ENCODE results near the gene RIPOR3. TPM values are rescaled to one million over a fixed set of nuclear protein-coding genes. Genes with fewer than 3 reads are reported as not detected.

Gene RIPOR3
- polyA plus RNA-seq, 1 of the 3 experiments (the other 2 are of a cell fraction) = 1.2 TPM

DNA sequence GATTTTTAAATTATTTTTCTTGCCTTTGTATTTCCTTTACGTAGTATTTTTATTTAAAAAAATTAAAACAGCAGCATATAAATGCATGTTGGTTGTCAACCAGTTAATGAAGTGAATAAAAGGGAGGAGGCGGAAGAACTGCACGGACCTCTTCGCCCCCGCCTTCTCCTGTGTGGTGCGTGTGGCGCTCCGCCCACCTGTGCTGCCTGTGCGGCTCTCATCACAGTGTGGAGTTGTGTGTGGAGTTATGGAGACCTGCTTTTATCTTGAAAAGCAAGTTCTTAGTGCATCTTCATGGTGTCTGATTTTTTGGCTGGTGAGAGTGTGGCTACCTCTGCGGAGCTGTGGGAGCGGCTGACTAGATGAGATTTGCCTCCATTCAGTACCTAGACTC is 122.8 kb downstream of the RIPOR3 start:
- Histone ChIP-seq H3K27ac (ENCODE audit: low read depth in 2 of 2, low read length in 1 of 2) (no peak overlapping the region), H3K9ac (no peak overlapping the region), H3K79me2 (ENCODE audit: insufficient read depth) (peaks cover 35% of the 10 kb centered on the region), H3K27me3 (ENCODE audit: insufficient read depth) (no peaks in the 10 kb centered on the region), H3K4me2 (no peak overlapping the region), H2AFZ (ENCODE audit: low read depth) (no peak overlapping the region), H3K4me3 (ENCODE audit: low read depth in 2 of 2, low read length in 1 of 2) (no peak overlapping the region), H3K4me1 (ENCODE audit: control insufficient read depth in 1 of 2, insufficient read depth in 2 of 2, low read depth in 1 of 2, low read length in 1 of 2) (peaks cover 23 to 30% of the 10 kb centered on the region in 2 experiments), H3F3A (replicated peaks; ENCODE audit: insufficient read depth) (peaks cover 9% of the 10 kb centered on the region), H3K9me2 (no peaks in the 10 kb centered on the region), H3K9me3 (no peaks in the 10 kb centered on the region), H4K20me1 (ENCODE audit: insufficient read depth) (peaks cover 27% of the 10 kb centered on the region), H3K36me3 (replicated peaks in 1 of 2; ENCODE audit: control insufficient read depth in 1 of 2, insufficient read depth in 2 of 2, low read length in 1 of 2) (peaks cover 17 to 39% of the 10 kb centered on the region in 2 experiments)
- ChIA-PET POLR2A (no interaction called here), CTCF (interaction anchor here (1.1 kb wide), 1 partner anchor 15 kb away, joined by 3 read pairs; no protein-coding TSS in a partner anchor)
- DNase-seq = no peak
- WGBS (ENCODE audit: low lambda C conversion rate) = 86% methylated on average over 11 of the region's 11 CpGs
- TF ChIP-seq NFIC (IDR thresholded peaks at IDR 0.05; ENCODE audit: borderline replicate concordance) = no peak
- no peak for TF ChIP-seq SMC3 (IDR thresholded peaks at IDR 0.05; ENCODE audit: low read depth, low read length)
- no peak for TF ChIP-seq ELF1 (IDR thresholded peaks at IDR 0.05)
- TF ChIP-seq YY1 (IDR thresholded peaks at IDR 0.05; ENCODE audit: low read depth) = no peak
- TF ChIP-seq, protein P1, sequence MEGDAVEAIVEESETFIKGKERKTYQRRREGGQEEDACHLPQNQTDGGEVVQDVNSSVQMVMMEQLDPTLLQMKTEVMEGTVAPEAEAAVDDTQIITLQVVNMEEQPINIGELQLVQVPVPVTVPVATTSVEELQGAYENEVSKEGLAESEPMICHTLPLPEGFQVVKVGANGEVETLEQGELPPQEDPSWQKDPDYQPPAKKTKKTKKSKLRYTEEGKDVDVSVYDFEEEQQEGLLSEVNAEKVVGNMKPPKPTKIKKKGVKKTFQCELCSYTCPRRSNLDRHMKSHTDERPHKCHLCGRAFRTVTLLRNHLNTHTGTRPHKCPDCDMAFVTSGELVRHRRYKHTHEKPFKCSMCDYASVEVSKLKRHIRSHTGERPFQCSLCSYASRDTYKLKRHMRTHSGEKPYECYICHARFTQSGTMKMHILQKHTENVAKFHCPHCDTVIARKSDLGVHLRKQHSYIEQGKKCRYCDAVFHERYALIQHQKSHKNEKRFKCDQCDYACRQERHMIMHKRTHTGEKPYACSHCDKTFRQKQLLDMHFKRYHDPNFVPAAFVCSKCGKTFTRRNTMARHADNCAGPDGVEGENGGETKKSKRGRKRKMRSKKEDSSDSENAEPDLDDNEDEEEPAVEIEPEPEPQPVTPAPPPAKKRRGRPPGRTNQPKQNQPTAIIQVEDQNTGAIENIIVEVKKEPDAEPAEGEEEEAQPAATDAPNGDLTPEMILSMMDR (IDR thresholded peaks at IDR 0.05) = no peak
- no peak for TF ChIP-seq POLR2AphosphoS5 (IDR thresholded peaks at IDR 0.05; ENCODE audit: low read depth, low read length)
- TF ChIP-seq EP300 (IDR thresholded peaks at IDR 0.05; ENCODE audit: borderline replicate concordance in 1 of 2, low read depth in 1 of 2, low read length in 1 of 2) = no peak
- no peak for TF ChIP-seq RAD21 (IDR thresholded peaks at IDR 0.05; ENCODE audit: low read length)
- TF ChIP-seq RFX5 (IDR thresholded peaks at IDR 0.05; ENCODE audit: low read length) = no peak
- TF ChIP-seq TCF12 (IDR thresholded peaks at IDR 0.05) = no peak
- no peak for TF ChIP-seq MXI1 (IDR thresholded peaks at IDR 0.05; ENCODE audit: low read depth, low read length)
- TF ChIP-seq RXRA (IDR thresholded peaks at IDR 0.05; ENCODE audit: borderline replicate concordance, low read depth) = no peak
- no peak for TF ChIP-seq RCOR1 (IDR thresholded peaks at IDR 0.05; ENCODE audit: low read length)
- no peak for TF ChIP-seq FOXJ3 (CRISPR knock-in tag; IDR thresholded peaks at IDR 0.05)
- no peak for TF ChIP-seq MEF2A (IDR thresholded peaks at IDR 0.05; ENCODE audit: borderline replicate concordance, low read depth)
- TF ChIP-seq, protein P2, sequence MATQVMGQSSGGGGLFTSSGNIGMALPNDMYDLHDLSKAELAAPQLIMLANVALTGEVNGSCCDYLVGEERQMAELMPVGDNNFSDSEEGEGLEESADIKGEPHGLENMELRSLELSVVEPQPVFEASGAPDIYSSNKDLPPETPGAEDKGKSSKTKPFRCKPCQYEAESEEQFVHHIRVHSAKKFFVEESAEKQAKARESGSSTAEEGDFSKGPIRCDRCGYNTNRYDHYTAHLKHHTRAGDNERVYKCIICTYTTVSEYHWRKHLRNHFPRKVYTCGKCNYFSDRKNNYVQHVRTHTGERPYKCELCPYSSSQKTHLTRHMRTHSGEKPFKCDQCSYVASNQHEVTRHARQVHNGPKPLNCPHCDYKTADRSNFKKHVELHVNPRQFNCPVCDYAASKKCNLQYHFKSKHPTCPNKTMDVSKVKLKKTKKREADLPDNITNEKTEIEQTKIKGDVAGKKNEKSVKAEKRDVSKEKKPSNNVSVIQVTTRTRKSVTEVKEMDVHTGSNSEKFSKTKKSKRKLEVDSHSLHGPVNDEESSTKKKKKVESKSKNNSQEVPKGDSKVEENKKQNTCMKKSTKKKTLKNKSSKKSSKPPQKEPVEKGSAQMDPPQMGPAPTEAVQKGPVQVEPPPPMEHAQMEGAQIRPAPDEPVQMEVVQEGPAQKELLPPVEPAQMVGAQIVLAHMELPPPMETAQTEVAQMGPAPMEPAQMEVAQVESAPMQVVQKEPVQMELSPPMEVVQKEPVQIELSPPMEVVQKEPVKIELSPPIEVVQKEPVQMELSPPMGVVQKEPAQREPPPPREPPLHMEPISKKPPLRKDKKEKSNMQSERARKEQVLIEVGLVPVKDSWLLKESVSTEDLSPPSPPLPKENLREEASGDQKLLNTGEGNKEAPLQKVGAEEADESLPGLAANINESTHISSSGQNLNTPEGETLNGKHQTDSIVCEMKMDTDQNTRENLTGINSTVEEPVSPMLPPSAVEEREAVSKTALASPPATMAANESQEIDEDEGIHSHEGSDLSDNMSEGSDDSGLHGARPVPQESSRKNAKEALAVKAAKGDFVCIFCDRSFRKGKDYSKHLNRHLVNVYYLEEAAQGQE (IDR thresholded peaks at IDR 0.05; ENCODE audit: low read depth, low read length) = no peak

All from SK-N-SH (cell line).